Activated CD8-positive, alpha-beta memory T cell treated with anti-CD3 and anti-CD28 coated beads, Interleukin-2, amount 50 U/mL, for 24 hours (primary cell): ENCODE data around the gene SPRY2.

Experiments used
- DNase-seq: peaks from one replicate; pipeline ENCODE4 v3.0.0-alpha.2; 2020; ENCODE audit errors: extremely low read depth

Gene SPRY2

GRCh38 chr13:80313668-80314256 lies 27.2 kb downstream of the SPRY2 start:
- DNase-seq, result no peak

GRCh38 chr13:80312967-80313366 lies 28.0 kb downstream of the SPRY2 start:
- DNase-seq, result no peak

- no peak for DNase-seq
Observed at GRCh38 chr13:80312012-80312704, 28.8 kb downstream of the SPRY2 start.

GRCh38 chr13:80309926-80310325 lies 31.0 kb downstream of the SPRY2 start:
- no peak for DNase-seq

GRCh38 chr13:80307401-80307987 lies 33.4 kb downstream of the SPRY2 start:
- no peak for DNase-seq

- no peak for DNase-seq
Observed at GRCh38 chr13:80306337-80306972, 34.5 kb downstream of the SPRY2 start.

GRCh38 chr13:80305737-80306136 lies 35.2 kb downstream of the SPRY2 start:
- no peak for DNase-seq

- no peak for DNase-seq
Observed at GRCh38 chr13:80303225-80303811, 37.6 kb downstream of the SPRY2 start.

GRCh38 chr13:80299046-80299445 lies 41.9 kb downstream of the SPRY2 start:
- DNase-seq, result no peak

GRCh38 chr13:80297503-80297902 lies 43.4 kb downstream of the SPRY2 start:
- DNase-seq, result no peak

GRCh38 chr13:80297094-80297493 lies 43.8 kb downstream of the SPRY2 start:
- DNase-seq, result no peak

- no peak for DNase-seq
Observed at GRCh38 chr13:80296638-80297037, 44.3 kb downstream of the SPRY2 start.

GRCh38 chr13:80290591-80290990 lies 50.3 kb downstream of the SPRY2 start:
- no peak for DNase-seq
